GM12878 (cell line): ENCODE measurements around the gene ITGA6. TPM values are rescaled to one million over a fixed set of nuclear protein-coding genes. Genes with fewer than 3 reads are reported as not detected.

ENCODE experiments used
- ATAC-seq: fragments of 200-7000 bp; cut with Tn5 transposase; 3 replicates; pipeline ENCODE4 v1.9.1; 2020; ENCODE audit warnings: mild to moderate bottlenecking, moderate library complexity
- BruUV-seq: library from RNA; stranded (reverse); fragments of 400-500 nt; replicated peaks from 2 replicates; lab custom pipeline; 2021; lab: Mats Ljungman, UMichigan
- CTCF ChIA-PET: fragments of 300-600 bp; sonication (Branson Sonifier 250); formaldehyde crosslinking; extraction: SDS; loops from one replicate; lab custom pipeline; 2021; ENCODE audit warnings: inconsistent platforms; lab: Yijun Ruan, JAX
- POLR2A ChIA-PET: fragments of 350-600 bp; formaldehyde crosslinking; extraction: SDS; loops from one replicate; lab custom pipeline; 2021; ENCODE audit warnings: inconsistent platforms; lab: Charles Lee
- RAD21 ChIA-PET: fragments of 300-600 bp; sonication (Branson Sonifier 250); formaldehyde crosslinking; loops from one replicate; lab custom pipeline; 2023; ENCODE audit warnings: antibody characterized with exemption; ENCODE audit not compliant: unreplicated experiment; lab: Charles Lee
- SMC1A ChIA-PET: fragments of 300-600 bp; sonication (Branson Sonifier 250); formaldehyde crosslinking; loops from one replicate; lab custom pipeline; 2023; ENCODE audit not compliant: unreplicated experiment, uncharacterized antibody; lab: Charles Lee
- DNase-seq: peaks from one replicate; pipeline ENCODE4 v3.0.0-alpha.2; 2011; ENCODE audit warnings: low read depth, low spot score
- FAIRE-seq: peaks from 3 replicates; lab custom pipeline; 2011; peaks lifted over from hg19 to GRCh38; lab: Jason Lieb, UNC
- H2AFZ ChIP-seq: 2 replicates; pipeline ENCODE4 v1.6.0; 2011; ENCODE audit warnings: low read depth, low read length, control low read depth; ENCODE audit not compliant: control insufficient read depth
- H3K27ac ChIP-seq: 2 replicates; pipeline ENCODE4 v1.5.1; 2011; ENCODE audit warnings: control low read depth; ENCODE audit not compliant: control insufficient read depth, insufficient read depth
- H3K27me3 ChIP-seq, 2 experiments: replicated peaks in 1 of 2; 2 replicates each; pipeline versions ENCODE4 v1.6.0 to v1.6.1; 2011; ENCODE audit warnings: low read length in 1 of 2; ENCODE audit not compliant: control insufficient read depth in 2 of 2, insufficient read depth in 2 of 2
- H3K36me3 ChIP-seq, 2 experiments: 2 replicates each; pipeline ENCODE4 v1.5.1; 2011; ENCODE audit warnings: low read length in 1 of 2; ENCODE audit not compliant: control insufficient read depth in 2 of 2, insufficient read depth in 2 of 2
- H3K4me1 ChIP-seq: 2 replicates; pipeline ENCODE4 v1.6.1; 2011; ENCODE audit warnings: mild to moderate bottlenecking, low read length, moderate library complexity, mixed read lengths; ENCODE audit not compliant: control insufficient read depth, insufficient read depth
- H3K4me2 ChIP-seq: 2 replicates; pipeline ENCODE4 v1.6.0; 2011; ENCODE audit warnings: control low read depth; ENCODE audit not compliant: control insufficient read depth, insufficient read depth
- H3K4me3 ChIP-seq: fragments of 200-600 bp; sonication (generic); 2 replicates; pipeline ENCODE4 v1.5.1; 2016
- H3K79me2 ChIP-seq: 2 replicates; pipeline ENCODE4 v1.6.0; 2011; ENCODE audit warnings: low read length; ENCODE audit not compliant: control insufficient read depth, insufficient read depth
- H3K9ac ChIP-seq: 2 replicates; pipeline ENCODE4 v1.8.0; 2011; ENCODE audit warnings: low read length, control low read depth, mixed read lengths; ENCODE audit not compliant: control insufficient read depth, insufficient read depth
- H3K9me3 ChIP-seq: replicated peaks from 3 replicates; pipeline ENCODE4 v1.5.1; 2011; ENCODE audit warnings: mild to moderate bottlenecking, low read length; ENCODE audit not compliant: control insufficient read depth, insufficient read depth
- H4K20me1 ChIP-seq: 2 replicates; pipeline ENCODE4 v1.6.0; 2011; ENCODE audit not compliant: control insufficient read depth, insufficient read depth
- ATF2 ChIP-seq: IDR thresholded peaks from 2 replicates; pipeline ENCODE4 v1.6.1; 2012; ENCODE audit warnings: low read length, inconsistent platforms
- BCL3 ChIP-seq: IDR thresholded peaks from 2 replicates; pipeline ENCODE4 v1.6.1; 2011; ENCODE audit warnings: borderline replicate concordance, low read depth, mild to moderate bottlenecking, moderate library complexity, low read length; ENCODE audit not compliant: insufficient read depth, poor library complexity, severe bottlenecking
- CBX3 ChIP-seq: fragments of 200-600 bp; sonication (generic); IDR thresholded peaks from 2 replicates; pipeline ENCODE4 v1.6.1; 2016; ENCODE audit warnings: low read depth, borderline replicate concordance
- GATAD2B ChIP-seq: fragments of 450-650 bp; conservative IDR thresholded peaks from 2 replicates; pipeline ENCODE4 v1.6.1; 2017; ENCODE audit warnings: low read depth, mild to moderate bottlenecking, moderate library complexity
- HDAC2 ChIP-seq: fragments of 200-600 bp; sonication (generic); IDR thresholded peaks from 2 replicates; pipeline ENCODE4 v1.6.1; 2017
- HSF1 ChIP-seq: fragments of 150-350 bp; IDR thresholded peaks from 2 replicates; pipeline ENCODE4 v1.6.1; 2014; ENCODE audit warnings: mild to moderate bottlenecking, low read depth, low read length
- IKZF2 ChIP-seq, 2 experiments: fragments of 450-650 bp; IDR thresholded peaks; 2 replicates each; pipeline ENCODE4 v1.6.1; 2017; ENCODE audit warnings: mild to moderate bottlenecking in 2 of 2, moderate library complexity in 2 of 2
- MTA2 ChIP-seq: fragments of 450-650 bp; IDR thresholded peaks from 2 replicates; pipeline ENCODE4 v1.6.1; 2016; ENCODE audit warnings: low read depth, mild to moderate bottlenecking, moderate library complexity
- NBN ChIP-seq: fragments of 450-650 bp; IDR thresholded peaks from 2 replicates; pipeline ENCODE4 v1.6.1; 2016
- NRF1 ChIP-seq: conservative IDR thresholded peaks from 2 replicates; pipeline ENCODE4 v1.6.1; 2011; ENCODE audit warnings: mild to moderate bottlenecking, low read depth, low read length, improper control_type of control experiment
- PML ChIP-seq: IDR thresholded peaks from 2 replicates; pipeline ENCODE4 v1.6.1; 2012; ENCODE audit warnings: low read length, inconsistent platforms
- TCF12 ChIP-seq: IDR thresholded peaks from 2 replicates; pipeline ENCODE4 v1.6.1; 2011; ENCODE audit warnings: low read depth, mild to moderate bottlenecking, low read length
- YY1 ChIP-seq: IDR thresholded peaks from 2 replicates; pipeline ENCODE4 v1.6.1; 2011; ENCODE audit warnings: low read depth, mild to moderate bottlenecking, low read length
- ZNF274 ChIP-seq: IDR thresholded peaks from one replicate; pipeline ENCODE4 v1.8.0; 2011; ENCODE audit not compliant: insufficient read length, insufficient read depth
- WGBS: methylation state at CpG from one replicate; pipeline ENCODE4 v1.1.6; 2016; ENCODE audit warnings: low lambda C conversion rate; ENCODE audit not compliant: insufficient replicate concordance, insufficient coverage; ENCODE audit errors: missing lambda C conversion rate; 5-methylcytosine and 5-hydroxymethylcytosine counted together
- in situ Hi-C: fragments of 300-500 bp; cut with MboI; formaldehyde crosslinking; loops from 9 replicates; pipeline ENCODE4 v1.14.3; 2018; ENCODE audit warnings: mixed read lengths
- intact Hi-C: fragments of 100-400 bp; cut with micrococcal nuclease; formaldehyde crosslinking; loops from one replicate; pipeline ENCODE4 v1.14.2; 2022; ENCODE audit not compliant: unreplicated experiment
- polyA plus RNA-seq, 11 experiments: library from polyadenylated mRNA; depleted of rRNA in 4 of 11; unstranded in 6 of 11; stranded (reverse) in 5 of 11; fragments of >200 nt; fragmentation: Nextera tagmentation in 4 of 11; fragmentation: Illumina TruSeq in 1 of 11; extraction: Ambion mirVana in 4 of 11; extraction: Trizol in 1 of 11; gene quantifications; 1 replicate in 1 of 11; 2 replicates in 10 of 11; pipeline versions ENCODE4 v1.2.1 to v1.2.3, GENCODE V29; 2011 to 2016; ENCODE audit warnings: inconsistent platforms in 2 of 11, missing spikeins in 2 of 11, low read depth in 1 of 11
- total RNA-seq, 4 experiments: library from RNA; depleted of rRNA in 3 of 4; stranded (reverse); fragments of >200 nt in 3 of 4; fragmentation: Illumina TruSeq in 1 of 4; extraction: Trizol in 1 of 4; gene quantifications; 2 replicates each; pipeline versions ENCODE4 v1.2.1 to v1.2.3, GENCODE V29; 2013 to 2021

The ITGA6 gene
- total and polyA plus RNA-seq, 10 of the 15 experiments (the other 5 are each of a cell fraction or from before 2014, with no cell fraction given), result 0.01 to 0.36 (median 0.14) TPM; not detected in 2

GRCh38 chr2:172472446-172473033 is 45.2 kb downstream of the ITGA6 start:
- Histone ChIP-seq H3K79me2 (no peaks in the 10 kb centered on the region), H3K27me3 (peaks cover 0 to 1% of the 10 kb centered on the region in 2 experiments; a peak in 2 of 4 replicates), H2AFZ (no peak overlapping the region), H3K9me3 (no peaks in the 10 kb centered on the region), H3K36me3 (no peaks in the 10 kb centered on the region), H3K4me1 (no peaks in the 10 kb centered on the region), H4K20me1 (no peaks in the 10 kb centered on the region), H3K9ac (no peak overlapping the region), H3K27ac (no peak overlapping the region), H3K4me3 (no peak overlapping the region), H3K4me2 (no peak overlapping the region)
- ChIA-PET CTCF (interaction anchor here (0.8 to 2.6 kb wide), 2 partner anchors 11 to 14 kb away, joined by 3 to 12 read pairs; no protein-coding TSS in a partner anchor), RAD21 (no interaction called here), SMC1A (no interaction called here), POLR2A (no interaction called here)
- no peak for ATAC-seq
- no TSS peak for BruUV-seq
- in situ Hi-C loops, result no loop called here
- no peak for FAIRE-seq
- 67% methylated on average over 12 of the region's 12 CpGs for WGBS
- intact Hi-C loops, result no loop called here
- TF ChIP-seq ZNF274 (no peak), IKZF2 (IDR thresholded peaks at IDR 0.05) (no peak), HSF1 (no peak), PML (no peak), NBN (no peak), BCL3 (no peak), YY1 (no peak), ATF2 (no peak), TCF12 (no peak), GATAD2B (no peak), CBX3 (no peak), HDAC2 (no peak), MTA2 (no peak), NRF1 (no peak)
- DNase-seq, result no peak
